ENCODE results near the gene SSH2. TPM values are rescaled to one million over a fixed set of nuclear protein-coding genes. Genes with fewer than 3 reads are reported as not detected.

Gene SSH2
- total RNA-seq, 4 donors from 2014 or later, result 140 to 241 (median 172) TPM

- intact Hi-C loops (cut with DNase I; ENCODE audit: low total_unique reads) (loop anchor here (2.0 kb wide), 1 partner anchor 35 kb away; no protein-coding TSS in a partner anchor), in situ Hi-C loops (cut with MboI; ENCODE audit: low sequenced_read_pairs in 4 of 4) (loop anchor here in 1 of 4 donors (10.0 kb wide), 1 partner anchor 65 kb away; no protein-coding TSS in a partner anchor)
- peaks cover 88 to 89% of the 10 kb centered on the region in 2 donors for H3K4me1 ChIP-seq
- H3K36me3 ChIP-seq, result no peaks in the 10 kb centered on the region
- no peaks in the 10 kb centered on the region for H3K9me3 ChIP-seq
- ATAC-seq (no peak), DNase-seq (no peak)
- no peak for TF ChIP-seq POLR2A (IDR thresholded peaks at IDR 0.05)
- TF ChIP-seq CTCF (IDR thresholded peaks at IDR 0.05 in 4 of 5, conservative IDR thresholded peaks at IDR 0.05 in 1 of 5), result no peak
- peak overlapping the region; percentile 82 to 100 (median 93) for H3K27ac ChIP-seq
- H3K27me3 ChIP-seq, result no peaks in the 10 kb centered on the region
- H3K4me3 ChIP-seq, result peak overlapping the region in 3 of 4 donors; percentile 1 to 21 (median 7)
These were observed 220.0 kb downstream of the SSH2 start for GRCh38 chr17:29709866-29710519.

DNA sequence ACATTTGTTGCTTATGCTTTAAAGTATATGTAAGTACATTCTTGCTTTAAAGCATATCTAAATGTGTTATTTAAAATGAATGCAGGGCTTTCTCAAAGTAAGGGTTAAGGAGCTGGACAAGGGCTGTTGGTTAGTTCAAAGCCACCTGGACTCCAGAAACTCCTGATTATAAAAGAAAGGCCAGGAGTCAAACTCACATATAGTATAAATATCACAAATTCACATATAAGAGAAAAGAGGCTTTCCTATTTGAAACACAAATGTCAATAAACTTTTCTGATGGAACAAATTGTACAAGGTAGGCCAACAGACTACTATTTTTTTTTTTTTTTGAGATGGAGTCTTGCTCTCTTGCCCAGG is 222.8 kb downstream of the SSH2 start:
- H3K27me3 ChIP-seq, result no peaks in the 10 kb centered on the region
- TF ChIP-seq CTCF (IDR thresholded peaks at IDR 0.05 in 4 of 5, conservative IDR thresholded peaks at IDR 0.05 in 1 of 5) (no peak), POLR2A (IDR thresholded peaks at IDR 0.05) (no peak)
- H3K27ac ChIP-seq, result peak overlapping the region; percentile 82 to 100 (median 93)
- H3K4me1 ChIP-seq, result peaks cover 76 to 77% of the 10 kb centered on the region in 2 donors
- H3K36me3 ChIP-seq, result peaks cover 0 to 14% of the 10 kb centered on the region in 2 donors
- DNase-seq, result no peak
- no peaks in the 10 kb centered on the region for H3K9me3 ChIP-seq
- intact Hi-C loops (cut with DNase I; ENCODE audit: low total_unique reads), result loop anchor here (2.0 kb wide), 1 partner anchor 68 kb away; no protein-coding TSS in a partner anchor
- no peak for ATAC-seq
- no peak overlapping the region for H3K4me3 ChIP-seq
- in situ Hi-C loops (cut with MboI; ENCODE audit: low sequenced_read_pairs in 4 of 4), result no loop called here

DNA sequence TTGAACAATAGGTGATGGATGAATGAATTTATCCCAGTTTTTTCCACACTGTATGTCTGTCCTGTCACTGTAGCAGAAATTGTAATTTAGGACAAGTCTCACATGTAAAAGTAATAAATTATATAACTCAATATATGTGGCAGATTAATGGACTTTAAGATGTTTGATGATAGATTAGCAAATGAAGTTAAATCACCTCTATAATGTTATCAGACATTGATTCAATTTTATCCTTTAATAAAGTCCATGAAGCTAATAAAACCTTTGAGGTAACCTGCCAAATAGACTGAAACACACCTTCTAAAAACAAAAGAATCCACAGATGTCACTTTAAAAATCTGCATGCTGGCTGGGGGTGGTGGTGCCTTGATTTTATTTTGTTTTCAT is 224.0 kb downstream of the SSH2 start:
- H3K36me3 ChIP-seq, result peaks cover 2 to 26% of the 10 kb centered on the region in 2 donors
- TF ChIP-seq POLR2A (IDR thresholded peaks at IDR 0.05), result no peak
- no peak for TF ChIP-seq CTCF (IDR thresholded peaks at IDR 0.05 in 4 of 5, conservative IDR thresholded peaks at IDR 0.05 in 1 of 5)
- no peaks in the 10 kb centered on the region for H3K27me3 ChIP-seq
- ATAC-seq (no peak), DNase-seq (no peak)
- H3K4me1 ChIP-seq, result peaks cover 65% of the 10 kb centered on the region in 2 donors
- no peaks in the 10 kb centered on the region for H3K9me3 ChIP-seq
- intact Hi-C loops (cut with DNase I; ENCODE audit: low total_unique reads) (loop anchor here (2.0 kb wide), 1 partner anchor 67 kb away; no protein-coding TSS in a partner anchor), in situ Hi-C loops (cut with MboI; ENCODE audit: low sequenced_read_pairs in 4 of 4) (no loop called here)
- peak overlapping the region; percentile 82 to 100 (median 93) for H3K27ac ChIP-seq
- H3K4me3 ChIP-seq, result peak overlapping the region in 1 of 4 donors; percentile 1

DNA sequence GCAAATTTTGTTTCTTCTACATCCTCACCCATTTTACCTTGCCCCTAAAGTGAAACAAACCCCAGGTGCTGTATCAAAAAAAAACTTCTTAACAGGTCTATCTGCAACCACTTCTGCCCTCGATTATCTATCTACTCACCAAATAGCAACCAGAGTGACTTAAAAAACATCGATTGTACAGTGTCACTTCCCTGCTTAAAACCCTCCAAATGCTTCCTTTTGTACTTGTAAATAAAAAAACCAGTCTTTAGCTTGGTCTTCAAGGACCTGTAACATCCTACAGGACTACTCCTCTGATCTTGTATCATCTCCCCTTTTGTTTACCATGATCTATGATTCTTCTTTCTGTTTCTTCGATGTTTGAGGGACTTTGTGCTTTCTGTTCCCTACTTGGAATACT is 224.6 kb downstream of the SSH2 start:
- Histone ChIP-seq H3K4me1 (peaks cover 60 to 64% of the 10 kb centered on the region in 2 donors), H3K4me3 (peak overlapping the region in 2 of 4 donors; percentile 1 to 5), H3K27ac (peak overlapping the region; percentile 82 to 100 (median 93)), H3K36me3 (peaks cover 2 to 32% of the 10 kb centered on the region in 2 donors), H3K27me3 (no peaks in the 10 kb centered on the region), H3K9me3 (no peaks in the 10 kb centered on the region)
- TF ChIP-seq POLR2A (IDR thresholded peaks at IDR 0.05) (no peak), CTCF (IDR thresholded peaks at IDR 0.05 in 4 of 5, conservative IDR thresholded peaks at IDR 0.05 in 1 of 5) (no peak)
- DNase-seq (no peak), ATAC-seq (no peak)
- in situ Hi-C loops (cut with MboI; ENCODE audit: low sequenced_read_pairs in 4 of 4), result no loop called here
- intact Hi-C loops (cut with DNase I; ENCODE audit: low total_unique reads), result no loop called here
